GM12801 (cell line): ENCODE results near the gene PPFIA3.

Source experiments
- CTCF ChIP-seq: IDR thresholded peaks from one replicate; pipeline ENCODE4 v1.5.1; 2011; ENCODE audit warnings: control low read depth; ENCODE audit not compliant: insufficient read length; ENCODE audit errors: extremely low read depth

The PPFIA3 gene

GRCh38 chr19:49106648-49107135 is 12.7 kb upstream of the PPFIA3 start:
- TF ChIP-seq CTCF: no peak

GRCh38 chr19:49107625-49108459 is 11.5 kb upstream of the PPFIA3 start:
- no peak for TF ChIP-seq CTCF

- TF ChIP-seq CTCF: no peak
These were observed 10.3 kb upstream of the PPFIA3 start for GRCh38 chr19:49109051-49109450.

- TF ChIP-seq CTCF: no peak
These were observed 9.6 kb upstream of the PPFIA3 start for GRCh38 chr19:49109569-49110233.

GRCh38 chr19:49110567-49110966 is 8.8 kb upstream of the PPFIA3 start:
- TF ChIP-seq CTCF: no peak

- TF ChIP-seq CTCF: no peak
These were observed 7.9 kb upstream of the PPFIA3 start for GRCh38 chr19:49111218-49111998.
